DMS153 treated with DMSO at 0.1 percent for 48 hours (cell line): ENCODE results near the gene DRC3.
"Not testable (repeated sequence)": the region's sequence is repeated elsewhere in the genome, so short reads cannot be mapped to it uniquely, and the experiment has no call there.

Source experiments
- DNase-seq: peaks from one replicate; lab custom pipeline; 2025; ENCODE audit not compliant: unreplicated experiment; lab: John Stamatoyannopoulos, UW

The DRC3 gene

DNA sequence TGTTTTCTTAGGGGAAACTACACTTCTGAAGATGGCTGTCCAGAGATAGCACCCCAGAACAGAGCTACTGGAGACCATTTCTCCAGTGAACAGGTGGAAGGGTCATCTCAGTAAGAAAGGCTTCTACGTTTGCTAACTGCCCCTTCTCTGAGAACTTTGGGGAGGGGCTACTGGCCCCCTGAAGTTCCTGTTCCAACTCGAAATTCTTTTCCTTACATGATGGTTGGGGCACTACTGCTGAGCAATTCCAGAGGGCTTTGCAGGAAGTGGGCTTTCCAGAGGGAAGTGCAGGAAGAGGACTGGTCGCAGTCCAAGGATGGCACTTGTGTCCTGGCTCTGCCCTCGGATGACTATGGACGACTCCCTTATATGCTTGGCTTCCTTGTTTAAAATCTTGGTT lies 31.6 kb upstream of the DRC3 start:
- DNase-seq: no peak

- no peak for DNase-seq
These were observed 29.8 kb upstream of the DRC3 start for GRCh38 chr17:17942846-17943245.

DNA sequence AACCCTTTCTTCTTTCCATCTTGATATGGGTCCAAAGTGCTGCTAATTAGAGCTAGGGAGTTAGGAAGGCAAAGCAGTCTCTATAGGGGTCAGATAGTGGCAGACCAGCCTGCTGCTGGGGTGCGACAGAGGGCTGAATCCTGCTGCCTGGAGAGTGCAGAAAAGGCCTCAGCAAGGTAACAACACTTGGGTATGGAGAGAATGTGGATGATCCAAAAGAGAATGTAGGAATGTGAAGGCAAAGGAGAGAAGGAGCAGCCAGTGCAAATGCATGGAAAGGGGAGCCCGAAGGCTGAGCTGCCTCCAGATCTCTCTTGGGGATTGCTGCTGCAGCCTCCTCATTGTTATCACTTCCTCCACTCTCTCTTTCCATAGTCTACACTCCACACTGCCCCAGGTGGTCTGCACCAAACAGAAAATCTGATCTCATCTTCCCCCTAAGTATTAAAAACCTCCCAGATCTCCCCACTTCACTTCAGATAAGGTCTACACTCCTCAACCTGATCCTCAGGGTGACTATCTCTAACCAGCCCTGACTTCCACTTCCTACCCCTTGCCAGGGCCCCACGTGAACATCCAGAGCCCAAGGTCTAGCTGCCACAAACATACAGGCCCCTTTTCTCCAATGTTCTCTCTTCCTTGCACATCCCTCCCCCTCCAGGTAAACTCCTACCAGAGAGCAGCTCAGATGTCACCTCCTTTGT lies 29.2 kb upstream of the DRC3 start:
- DNase-seq: no peak

GRCh38 chr17:17944242-17944641 lies 28.4 kb upstream of the DRC3 start:
- DNase-seq: no peak

DNA sequence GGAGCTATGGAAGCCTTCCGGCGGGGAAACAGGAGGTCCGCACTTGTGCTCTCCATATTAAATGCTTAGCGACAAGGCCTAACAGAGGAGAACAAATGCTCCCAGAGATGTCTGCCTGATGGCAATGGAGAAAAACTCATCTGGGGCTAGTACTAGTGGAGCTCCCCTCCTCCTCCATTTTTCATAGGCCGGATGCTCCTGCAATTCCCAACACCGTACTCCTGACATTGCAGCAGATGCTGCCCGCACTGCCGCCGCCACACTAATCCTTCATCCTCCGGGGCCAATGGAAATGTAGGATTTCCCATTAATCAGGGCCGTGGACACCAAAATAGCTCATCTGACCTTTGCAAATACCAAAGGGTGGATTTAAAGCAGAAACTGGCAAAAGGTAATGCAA lies 27.9 kb upstream of the DRC3 start:
- no peak for DNase-seq

DNA sequence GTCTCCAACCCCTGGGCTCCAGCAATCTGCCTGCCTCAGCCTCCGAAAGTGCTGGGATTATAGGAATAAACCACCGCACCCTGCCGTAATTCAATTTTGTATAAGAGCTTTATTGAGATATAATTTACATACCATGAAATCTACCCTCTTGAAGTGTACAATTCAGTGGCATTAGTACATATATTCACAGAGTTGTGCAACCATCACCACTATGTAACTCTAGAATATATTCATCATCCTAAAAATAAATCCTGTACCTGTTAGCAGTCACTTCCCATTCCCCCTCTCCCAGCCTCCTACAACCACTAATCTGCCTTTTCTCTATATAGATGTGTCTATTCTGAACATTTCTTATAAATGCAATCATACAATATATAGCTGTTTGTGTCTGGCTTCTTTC lies 26.6 kb upstream of the DRC3 start:
- no peak for DNase-seq

- no peak for DNase-seq
These were observed 25.4 kb upstream of the DRC3 start for GRCh38 chr17:17947309-17947708.

GRCh38 chr17:17947966-17948365 lies 24.7 kb upstream of the DRC3 start:
- DNase-seq: no peak

DNA sequence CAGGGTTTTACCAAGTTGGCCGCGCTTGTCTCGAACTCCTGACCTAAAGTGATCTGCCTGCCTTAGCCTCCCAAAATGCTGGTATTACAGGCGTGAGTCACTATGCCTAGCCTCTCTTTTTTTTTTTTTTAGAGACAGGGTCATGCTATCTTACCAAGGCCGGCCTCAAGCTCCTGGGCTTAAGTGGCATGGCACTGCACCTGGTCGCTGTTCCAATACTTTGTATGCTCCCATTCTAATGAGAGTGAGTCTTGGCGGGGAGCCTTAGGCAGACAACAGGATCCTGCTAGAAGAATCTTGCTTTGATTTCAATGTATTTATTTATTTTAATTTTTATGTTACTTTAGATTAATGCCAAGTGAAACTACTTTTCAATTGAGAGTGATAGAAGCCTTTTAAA lies 22.3 kb upstream of the DRC3 start:
- no peak for DNase-seq

- no peak for DNase-seq
These were observed 21.9 kb upstream of the DRC3 start for GRCh38 chr17:17950806-17951205.

- DNase-seq: no peak
These were observed 21.1 kb upstream of the DRC3 start for GRCh38 chr17:17951524-17951923.

- no peak for DNase-seq
These were observed 20.0 kb upstream of the DRC3 start for GRCh38 chr17:17952691-17953090.

GRCh38 chr17:17954079-17954478 lies 18.6 kb upstream of the DRC3 start:
- no peak for DNase-seq

- DNase-seq: not testable (repeated sequence)
These were observed 16.8 kb upstream of the DRC3 start for GRCh38 chr17:17955790-17956341.

GRCh38 chr17:17957584-17957916 lies 15.1 kb upstream of the DRC3 start:
- DNase-seq: no peak

DNA sequence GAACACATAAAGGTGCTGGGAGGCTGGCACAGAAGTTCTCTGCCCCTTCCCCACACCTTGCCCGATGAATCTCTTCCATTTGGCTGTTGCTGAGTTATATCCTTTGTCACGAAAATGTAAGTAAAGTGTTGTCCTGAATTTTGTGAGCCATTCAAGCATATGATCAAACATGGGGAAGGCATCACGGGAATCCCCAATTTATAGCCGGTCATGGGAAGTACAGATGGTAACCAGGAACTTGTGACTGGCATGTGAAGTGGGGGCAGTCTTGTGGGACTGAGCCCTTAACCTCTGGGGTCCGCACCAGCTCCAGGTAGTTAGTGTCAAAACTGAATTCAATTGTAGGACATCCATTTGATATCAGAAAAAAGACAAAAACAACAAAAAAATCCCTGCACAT lies 13.7 kb upstream of the DRC3 start:
- DNase-seq: no peak

- no peak for DNase-seq
These were observed 12.9 kb upstream of the DRC3 start for GRCh38 chr17:17959520-17960361.

DNA sequence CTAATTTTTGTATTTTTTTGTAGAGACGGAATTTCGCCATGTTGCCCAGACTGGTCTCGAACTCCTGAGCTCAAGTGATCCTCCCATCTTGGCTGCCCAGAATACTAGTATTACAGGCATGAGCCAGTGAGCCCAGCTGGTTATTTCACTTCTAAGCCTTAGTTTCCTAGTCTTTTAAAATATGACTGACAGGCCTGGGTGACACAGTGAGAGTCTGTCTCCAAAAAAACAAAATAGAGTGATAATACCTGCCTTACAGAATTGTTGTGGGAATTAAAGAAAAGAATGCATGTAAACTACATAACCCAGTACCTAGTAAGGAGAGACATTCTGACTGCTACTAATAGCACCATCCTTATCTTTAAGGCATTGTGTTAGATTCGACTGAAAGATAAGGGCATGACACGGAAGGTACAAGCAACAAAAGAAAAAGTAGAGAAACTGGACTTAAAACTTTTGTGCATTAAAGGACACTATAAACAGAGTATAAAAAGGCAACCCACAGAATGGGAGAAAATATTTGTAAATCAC lies 12.1 kb upstream of the DRC3 start:
- DNase-seq: no peak

DNA sequence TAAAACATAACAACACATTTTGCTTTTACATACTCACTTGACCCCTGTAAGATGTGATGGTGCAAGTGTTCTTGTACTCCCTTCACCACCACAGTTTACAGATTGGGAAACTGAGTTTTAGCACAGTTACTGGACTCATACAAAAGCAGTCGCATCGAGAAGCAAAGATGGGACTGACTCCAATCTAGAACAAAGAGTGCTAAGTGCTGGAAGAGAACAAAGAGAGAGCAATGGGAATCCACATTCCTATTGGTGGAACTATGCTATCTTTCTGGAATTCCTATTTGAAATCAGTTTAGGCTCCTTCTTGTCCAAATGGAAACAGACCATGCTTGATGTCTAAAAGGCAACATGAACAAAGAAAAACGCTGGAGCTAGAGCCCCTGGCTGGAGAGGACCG lies 9.6 kb upstream of the DRC3 start:
- no peak for DNase-seq

DNA sequence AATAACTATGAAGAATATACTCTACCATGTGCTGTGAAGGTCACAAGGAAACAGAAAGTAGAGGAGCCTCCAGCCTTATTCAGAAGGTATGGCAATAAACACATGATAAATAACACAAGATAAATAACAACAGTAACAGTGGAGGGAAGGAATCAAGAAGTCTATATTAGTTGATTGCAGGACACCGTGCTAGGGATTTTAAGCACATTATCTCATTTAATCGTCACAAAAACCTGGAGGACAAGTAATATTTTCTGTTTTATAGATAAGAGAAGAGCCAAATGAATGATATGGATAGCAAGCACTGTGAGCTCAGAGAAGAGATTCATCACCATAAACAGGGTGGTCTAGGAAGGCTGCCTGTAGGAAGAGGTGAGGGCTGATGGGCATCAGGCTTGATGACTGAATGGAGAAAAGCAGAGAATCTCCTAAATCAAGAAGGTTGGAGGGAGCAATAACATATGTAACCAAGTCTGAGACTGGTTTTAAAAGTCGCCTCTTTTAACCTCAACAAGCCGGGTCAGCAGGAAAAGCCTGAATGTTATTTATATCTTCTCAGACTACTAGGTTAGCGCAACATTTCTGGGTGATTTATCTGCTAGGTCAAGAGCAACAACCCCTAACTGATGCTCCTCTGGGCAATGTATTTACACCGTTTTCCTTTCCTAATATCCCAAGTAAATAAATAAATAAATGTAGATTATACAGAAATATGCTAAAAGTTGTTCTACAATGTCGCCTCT lies 8.8 kb upstream of the DRC3 start:
- DNase-seq: no peak

DNA sequence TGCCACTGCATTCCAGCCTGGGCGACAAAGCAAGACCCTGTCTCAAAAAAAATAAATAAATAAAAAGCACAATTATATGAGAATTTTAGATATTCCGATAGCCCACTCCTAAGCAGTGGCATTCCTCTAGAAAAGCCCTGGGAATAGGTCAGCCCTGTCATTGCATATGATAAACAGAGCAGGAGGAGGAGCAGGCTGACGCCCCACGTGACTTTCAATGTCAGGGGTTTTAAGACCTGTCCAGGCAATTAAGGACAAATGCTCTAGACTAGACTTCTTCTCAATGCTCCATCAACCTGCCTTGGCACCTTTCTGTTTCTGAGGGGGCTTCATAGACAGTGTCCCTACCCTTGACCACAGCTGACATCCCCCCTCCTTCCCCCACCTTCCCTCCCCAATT lies 8.0 kb upstream of the DRC3 start:
- no peak for DNase-seq
